ENCODE data around the gene GPR15LG.
"Not testable (repeated sequence)": the region's sequence is repeated elsewhere in the genome, so short reads cannot be mapped to it uniquely, and the experiment has no call there.

The GPR15LG gene

GRCh38 chr10:84160663-84161362 lies 12.8 kb upstream of the GPR15LG start:
- no peak for DNase-seq (ENCODE audit: low spot score)
- in situ Hi-C loops (cut with MboI; ENCODE audit: low sequenced_read_pairs, unreplicated experiment): loop anchor here (5.0 kb wide), 1 partner anchor 51 kb away; no protein-coding TSS in a partner anchor
- TF ChIP-seq CTCF (IDR thresholded peaks at IDR 0.05; ENCODE audit: borderline replicate concordance, control extremely low read depth, extremely low read depth, insufficient read depth, missing control alignments): no peak

- in situ Hi-C loops (cut with MboI; ENCODE audit: low sequenced_read_pairs, unreplicated experiment): loop anchor here (5.0 kb wide), 1 partner anchor 48 kb away; no protein-coding TSS in a partner anchor
Observed at GRCh38 chr10:84163996-84164395, 9.6 kb upstream of the GPR15LG start.

GRCh38 chr10:84164442-84164841 lies 9.2 kb upstream of the GPR15LG start:
- in situ Hi-C loops (cut with MboI; ENCODE audit: low sequenced_read_pairs, unreplicated experiment): loop anchor here (5.0 kb wide), 1 partner anchor 48 kb away; no protein-coding TSS in a partner anchor
- DNase-seq (ENCODE audit: low spot score): no peak
- TF ChIP-seq CTCF (IDR thresholded peaks at IDR 0.05; ENCODE audit: borderline replicate concordance, control extremely low read depth, extremely low read depth, insufficient read depth, missing control alignments): no peak

More at GRCh38 chr10:84163996-84164395, 9.6 kb upstream of the GPR15LG start:
- TF ChIP-seq CTCF (IDR thresholded peaks at IDR 0.05; ENCODE audit: borderline replicate concordance, control extremely low read depth, extremely low read depth, insufficient read depth, missing control alignments): no peak
- DNase-seq (ENCODE audit: low spot score): no peak

- in situ Hi-C loops (cut with MboI; ENCODE audit: low sequenced_read_pairs, unreplicated experiment): no loop called here
- peak; percentile 27 for DNase-seq (ENCODE audit: low spot score)
- TF ChIP-seq CTCF (IDR thresholded peaks at IDR 0.05; ENCODE audit: borderline replicate concordance, control extremely low read depth, extremely low read depth, insufficient read depth, missing control alignments): no peak
Observed at GRCh38 chr10:84166620-84167288, 6.8 kb upstream of the GPR15LG start.

- DNase-seq (ENCODE audit: low spot score); in situ Hi-C loops (cut with MboI; ENCODE audit: low sequenced_read_pairs, unreplicated experiment): not testable (repeated sequence)
Observed at GRCh38 chr10:84167289-84167653, 6.3 kb upstream of the GPR15LG start.

GRCh38 chr10:84168382-84168781 lies 5.2 kb upstream of the GPR15LG start:
- DNase-seq (ENCODE audit: low spot score); in situ Hi-C loops (cut with MboI; ENCODE audit: low sequenced_read_pairs, unreplicated experiment): not testable (repeated sequence)

- DNase-seq (ENCODE audit: low spot score); in situ Hi-C loops (cut with MboI; ENCODE audit: low sequenced_read_pairs, unreplicated experiment): not testable (repeated sequence)
Observed at GRCh38 chr10:84171237-84171636, 2.4 kb upstream of the GPR15LG start.

GRCh38 chr10:84171700-84172466 lies 1.7 kb upstream of the GPR15LG start:
- in situ Hi-C loops (cut with MboI; ENCODE audit: low sequenced_read_pairs, unreplicated experiment); DNase-seq (ENCODE audit: low spot score): not testable (repeated sequence)
